ENCODE data around the gene FHIT.

- TF ChIP-seq POLR2AphosphoS5 (IDR thresholded peaks at IDR 0.05) (no peak), POLR2A (IDR thresholded peaks at IDR 0.05) (no peak), EP300 (IDR thresholded peaks at IDR 0.05) (no peak)
These were observed 554.7 kb downstream of the FHIT start for GRCh38 chr3:60696428-60697125.

All from suprapubic skin (tissue), 4 donors.